Neutrophil (primary cell): ENCODE data around the gene PEAK3.

ENCODE experiments used
- H3K27ac ChIP-seq: fragments of 200-600 bp; sonication (generic); 2 replicates; pipeline ENCODE4 v1.5.1; 2016; ENCODE audit warnings: mild to moderate bottlenecking, moderate library complexity
- H3K27me3 ChIP-seq: fragments of 200-600 bp; sonication (generic); 2 replicates; pipeline ENCODE4 v1.6.0; 2016; ENCODE audit warnings: mild to moderate bottlenecking
- H3K36me3 ChIP-seq: fragments of 200-600 bp; sonication (generic); 2 replicates; pipeline ENCODE4 v1.5.1; 2017
- H3K4me1 ChIP-seq, 2 experiments: fragments of 200-600 bp in 1 of 2; sonication (generic) in 1 of 2; 1 replicate in 1 of 2; 2 replicates in 1 of 2; pipeline versions ENCODE4 v1.5.1 to v1.6.1; 2013 to 2016; ENCODE audit warnings: low read depth in 1 of 2, low read length in 1 of 2, mild to moderate bottlenecking in 1 of 2, moderate library complexity in 1 of 2; ENCODE audit not compliant: control insufficient read depth in 1 of 2, insufficient read depth in 1 of 2
- H3K4me3 ChIP-seq, 2 experiments: fragments of 200-600 bp in 1 of 2; sonication (generic) in 1 of 2; 1 replicate in 1 of 2; 2 replicates in 1 of 2; pipeline ENCODE4 v1.5.1; 2013 to 2016; ENCODE audit warnings: low read depth in 1 of 2, low read length in 1 of 2, mild to moderate bottlenecking in 1 of 2, moderate library complexity in 1 of 2
- H3K9me3 ChIP-seq: fragments of 200-600 bp; sonication (generic); 2 replicates; pipeline ENCODE4 v1.5.1; 2016
- CTCF ChIP-seq: fragments of 200-600 bp; sonication (generic); IDR thresholded peaks from 2 replicates; pipeline ENCODE4 v1.5.1; 2016; ENCODE audit warnings: antibody characterized with exemption

The PEAK3 gene

GRCh38 chr19:2289714-2290435 is 7.9 kb upstream of the PEAK3 start:
- Histone ChIP-seq H3K4me1 (peaks cover 81 to 89% of the 10 kb centered on the region in 2 experiments), H3K4me3 (peak overlapping the region; percentile 95), H3K36me3 (peaks cover 39% of the 10 kb centered on the region), H3K27ac (peak overlapping the region; percentile 99), H3K9me3 (no peaks in the 10 kb centered on the region), H3K27me3 (no peaks in the 10 kb centered on the region)
- TF ChIP-seq CTCF = no peak

DNA sequence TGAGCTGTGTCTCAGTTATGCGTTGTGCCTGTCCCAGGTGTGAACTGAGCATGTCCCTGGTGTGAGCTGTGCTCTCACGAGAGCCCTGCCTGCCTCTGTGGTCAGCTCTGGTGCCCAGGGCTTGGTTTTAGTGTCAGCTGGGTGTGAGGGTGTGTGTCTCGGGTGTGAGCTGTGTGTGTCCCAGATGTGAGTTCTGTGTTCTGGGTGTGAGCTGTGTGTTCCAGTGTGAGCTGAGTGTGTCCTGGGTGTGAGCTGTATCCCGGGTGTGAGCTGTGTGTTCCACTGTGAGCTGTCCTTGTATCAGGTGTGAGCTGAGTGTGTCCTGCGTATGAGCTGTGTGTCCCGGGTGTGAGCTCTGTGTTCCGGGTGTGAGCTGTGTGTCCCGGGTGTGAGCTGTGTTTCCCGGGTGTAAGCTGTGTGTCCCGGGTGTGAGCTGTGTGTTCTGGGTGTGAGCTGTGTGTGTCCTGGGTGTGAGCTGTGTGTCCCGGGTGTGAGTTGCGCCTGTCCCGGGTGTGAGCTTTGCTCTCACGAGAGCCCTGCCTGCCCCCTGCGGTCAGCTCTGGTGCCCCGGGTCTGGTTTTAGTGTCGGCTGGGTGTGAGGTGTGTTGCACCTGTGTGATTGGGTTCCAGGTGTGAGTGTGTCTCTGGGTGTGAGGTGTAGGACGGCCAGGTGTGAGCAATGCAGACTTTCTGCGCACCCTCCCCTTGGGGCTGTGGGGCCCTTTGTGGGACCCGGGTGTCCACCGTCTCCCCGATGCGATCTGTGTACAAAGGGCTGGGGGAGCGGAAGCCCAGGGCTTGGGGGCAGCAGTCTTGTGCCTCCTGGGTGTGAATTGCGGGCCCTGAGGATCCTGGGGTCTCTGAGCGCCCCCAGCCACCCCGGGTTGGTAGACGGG is 7.1 kb upstream of the PEAK3 start:
- Histone ChIP-seq H3K27me3 (no peaks in the 10 kb centered on the region), H3K9me3 (no peaks in the 10 kb centered on the region), H3K4me1 (peaks cover 83 to 89% of the 10 kb centered on the region in 2 experiments), H3K27ac (peak overlapping the region; percentile 99), H3K36me3 (peaks cover 31% of the 10 kb centered on the region), H3K4me3 (peak overlapping the region; percentile 95)
- no peak for TF ChIP-seq CTCF

DNA sequence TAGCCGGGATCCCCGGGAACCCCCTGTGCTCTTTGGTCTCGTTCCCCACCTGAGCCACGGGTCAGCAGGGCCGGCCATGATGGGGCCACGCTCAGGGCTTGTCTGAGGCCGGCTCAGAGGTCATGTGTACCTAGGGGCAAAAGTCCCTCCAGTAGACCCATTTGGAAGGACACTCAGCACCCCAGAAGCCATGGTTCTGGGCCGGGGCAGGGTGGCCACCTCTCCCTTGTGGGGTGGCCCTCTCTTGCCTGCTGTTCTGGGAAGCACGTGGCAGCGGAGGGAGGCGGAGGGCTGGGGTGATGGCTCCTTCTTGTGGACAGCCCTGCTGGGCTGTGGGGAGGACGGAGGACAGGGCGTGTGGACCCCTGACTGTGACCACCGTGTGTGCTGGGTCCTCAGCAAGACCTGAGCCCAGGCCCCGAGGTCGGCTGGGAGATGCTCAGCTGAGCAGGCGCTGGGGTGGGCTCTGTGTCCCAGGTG is 6.4 kb upstream of the PEAK3 start:
- Histone ChIP-seq H3K27me3 (no peaks in the 10 kb centered on the region), H3K9me3 (no peaks in the 10 kb centered on the region), H3K4me1 (peaks cover 83 to 89% of the 10 kb centered on the region in 2 experiments), H3K36me3 (peaks cover 25% of the 10 kb centered on the region), H3K4me3 (peak overlapping the region; percentile 95), H3K27ac (peak overlapping the region; percentile 99)
- TF ChIP-seq CTCF = no peak

- peak; percentile 22 for TF ChIP-seq CTCF
- H3K4me3 ChIP-seq = peak overlapping the region; percentile 95
- H3K4me1 ChIP-seq = peaks cover 85 to 89% of the 10 kb centered on the region in 2 experiments
- peak overlapping the region; percentile 99 for H3K27ac ChIP-seq
- H3K36me3 ChIP-seq = peaks cover 18% of the 10 kb centered on the region
- H3K27me3 ChIP-seq = no peaks in the 10 kb centered on the region
- no peaks in the 10 kb centered on the region for H3K9me3 ChIP-seq
These were observed 5.8 kb upstream of the PEAK3 start for GRCh38 chr19:2287585-2288337.
